GM10847 (cell line): ENCODE data around the gene TMEM212.

ENCODE experiments used
- POLR2A ChIP-seq: IDR thresholded peaks from 2 replicates; pipeline ENCODE4 v1.6.1; 2011; ENCODE audit not compliant: insufficient read length; ENCODE audit errors: extremely low read depth

TMEM212 gene

DNA sequence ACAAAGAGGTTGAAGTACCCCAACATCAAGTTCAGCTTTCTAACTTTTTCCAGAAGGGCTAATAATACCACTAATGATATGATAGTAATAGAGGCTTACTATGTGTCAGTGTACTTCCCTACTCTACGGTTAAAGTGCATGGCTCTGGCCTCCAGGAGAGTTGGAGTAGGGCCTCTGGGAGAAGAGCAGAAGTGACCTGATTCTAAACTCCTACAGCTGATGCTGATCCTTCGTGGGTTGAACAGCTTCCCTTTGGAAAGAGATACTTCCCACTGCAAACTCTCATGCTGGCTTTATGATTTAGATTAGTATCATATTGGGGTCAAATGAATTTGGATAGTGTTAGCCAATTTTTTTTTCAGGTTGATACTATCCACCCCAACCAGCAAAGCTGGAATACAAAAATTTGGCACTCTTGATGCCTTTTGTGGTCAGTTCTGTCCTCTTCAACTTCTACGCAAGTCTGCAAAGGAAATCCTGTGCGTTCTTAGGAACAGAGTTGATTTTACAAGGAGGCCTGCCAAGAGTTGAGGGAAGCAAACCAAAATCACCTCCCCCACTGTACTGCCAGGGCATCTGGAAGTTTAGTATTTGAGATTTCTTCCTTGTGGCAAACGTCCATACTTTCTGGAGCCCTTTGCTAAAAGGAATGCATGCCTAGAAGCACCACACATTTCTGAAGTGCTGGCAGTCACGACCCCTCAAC, 17.8 kb downstream of the TMEM212 start:
- no peak for TF ChIP-seq POLR2A

DNA sequence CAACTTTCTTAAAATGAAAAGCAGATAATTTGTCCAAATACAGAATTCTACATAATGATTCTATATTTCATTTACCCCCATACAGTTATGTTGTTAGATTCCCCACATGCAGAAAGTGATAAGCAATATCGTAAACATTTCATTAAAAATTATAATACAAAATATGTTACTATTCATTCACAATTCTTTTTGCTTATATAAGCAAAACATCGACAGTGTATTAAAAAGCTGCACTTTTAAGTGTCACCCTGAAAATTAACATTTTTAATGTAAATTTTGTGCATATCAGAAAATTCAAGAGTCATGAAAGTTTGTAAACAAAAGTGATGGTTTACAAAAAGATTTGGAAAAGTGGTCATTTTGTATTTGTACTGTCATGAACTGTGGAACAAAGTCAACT, 19.2 kb downstream of the TMEM212 start:
- TF ChIP-seq POLR2A: no peak

DNA sequence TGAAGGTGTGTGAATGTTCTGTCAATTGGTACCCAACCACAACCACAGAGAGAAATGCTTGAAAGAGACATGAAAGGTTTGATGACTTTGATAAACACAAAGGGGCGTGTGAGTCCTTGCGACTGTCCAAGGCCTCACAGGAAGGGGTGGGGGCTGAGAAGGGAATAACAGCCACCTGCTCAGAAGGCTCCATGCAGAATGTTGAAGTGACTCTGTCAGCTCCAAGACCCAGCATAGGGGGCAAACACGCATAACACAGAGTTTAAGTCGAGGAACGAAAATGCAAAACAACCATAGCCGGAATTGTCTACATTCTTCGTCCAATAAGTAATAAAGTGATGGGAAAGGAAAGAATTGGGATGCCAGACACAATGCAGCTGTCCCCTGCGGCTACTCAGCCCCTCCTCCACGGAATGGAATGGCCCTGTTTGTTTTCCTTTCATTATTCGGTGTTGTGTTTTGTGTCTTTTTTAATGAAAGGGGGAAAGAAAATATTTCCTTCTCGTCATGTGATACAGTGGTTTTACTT, 19.9 kb downstream of the TMEM212 start:
- no peak for TF ChIP-seq POLR2A

DNA sequence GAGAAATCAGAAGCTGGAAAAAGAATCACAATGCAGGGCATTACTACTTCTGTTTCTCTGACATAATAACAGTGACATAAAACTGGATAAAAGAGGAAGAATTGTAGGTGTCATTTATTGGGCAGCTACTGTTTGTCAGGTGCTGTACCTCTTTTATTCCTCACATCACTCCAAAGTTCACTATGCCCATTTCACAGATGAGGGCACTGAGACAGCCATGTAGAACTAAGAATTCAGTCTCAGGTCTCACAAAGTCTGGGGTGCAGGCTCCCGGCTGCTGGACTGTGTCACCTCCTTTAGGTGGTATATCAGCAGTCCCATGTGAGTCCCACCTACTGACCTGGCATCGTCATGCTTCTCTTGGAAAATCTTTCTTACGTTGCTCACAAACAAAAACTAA, 20.8 kb downstream of the TMEM212 start:
- TF ChIP-seq POLR2A: no peak

GRCh38 chr3:171865191-171865865, 22.2 kb downstream of the TMEM212 start:
- TF ChIP-seq POLR2A: no peak

- TF ChIP-seq POLR2A: no peak
These were observed 24.8 kb downstream of the TMEM212 start for GRCh38 chr3:171867981-171868380.

DNA sequence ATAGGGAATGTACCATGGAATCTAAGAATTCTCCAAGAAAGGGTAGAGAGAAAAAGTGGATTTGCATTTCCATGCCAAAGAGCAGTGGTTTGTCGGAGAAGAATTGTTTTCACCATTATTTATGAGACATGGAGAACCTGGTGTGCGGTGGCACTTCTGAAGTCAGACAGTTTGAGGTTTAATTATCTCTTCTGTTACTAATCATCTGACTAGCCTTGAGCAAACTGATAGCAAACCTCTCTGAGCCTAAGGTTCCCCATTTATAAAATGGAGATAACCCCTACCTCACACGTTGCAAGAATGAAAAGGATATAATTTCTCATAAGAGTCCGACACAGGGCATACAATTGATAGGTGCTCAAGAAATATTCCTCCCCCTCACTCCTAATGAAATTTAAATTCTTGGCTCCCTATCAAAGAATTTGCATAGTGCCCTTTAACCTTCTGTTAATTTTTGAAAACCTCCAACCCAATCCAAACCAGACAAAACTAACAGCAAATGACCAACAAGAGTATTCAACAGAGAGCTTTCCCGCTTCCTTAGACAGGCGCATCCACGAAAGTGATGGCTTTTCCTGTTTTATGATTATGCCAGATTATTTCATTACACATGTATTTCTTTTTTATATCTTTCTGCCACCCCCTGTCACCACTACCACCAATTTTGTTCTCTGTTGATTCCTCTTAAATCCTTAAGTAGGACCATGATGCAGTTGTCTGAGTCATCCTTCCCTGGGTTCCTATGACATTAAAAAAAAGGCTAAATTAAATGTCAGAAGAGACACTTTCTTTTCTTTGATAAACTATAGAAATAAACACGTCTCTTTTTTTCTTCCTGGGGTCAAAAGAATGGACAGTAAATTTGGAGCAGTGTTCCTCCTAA, 28.5 kb downstream of the TMEM212 start:
- TF ChIP-seq POLR2A: no peak

DNA sequence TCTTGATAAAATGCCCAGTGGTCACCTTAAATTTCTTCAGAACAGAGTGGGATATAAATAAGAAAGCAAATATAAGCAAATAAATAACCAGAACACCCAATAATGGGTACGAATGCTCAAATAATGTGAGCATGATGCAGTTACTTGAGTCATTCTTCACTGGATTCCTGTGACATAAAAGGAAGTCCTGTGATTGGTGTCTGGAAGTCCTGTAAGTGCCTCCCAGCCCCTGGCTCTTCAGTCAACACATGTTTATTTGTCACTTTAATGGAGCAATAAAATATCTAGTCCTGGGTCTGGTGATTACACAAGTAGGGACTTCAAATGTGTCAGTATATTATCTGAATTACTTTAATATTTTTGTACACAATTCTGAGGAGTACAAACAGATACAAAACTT, 30.4 kb downstream of the TMEM212 start:
- TF ChIP-seq POLR2A: no peak

DNA sequence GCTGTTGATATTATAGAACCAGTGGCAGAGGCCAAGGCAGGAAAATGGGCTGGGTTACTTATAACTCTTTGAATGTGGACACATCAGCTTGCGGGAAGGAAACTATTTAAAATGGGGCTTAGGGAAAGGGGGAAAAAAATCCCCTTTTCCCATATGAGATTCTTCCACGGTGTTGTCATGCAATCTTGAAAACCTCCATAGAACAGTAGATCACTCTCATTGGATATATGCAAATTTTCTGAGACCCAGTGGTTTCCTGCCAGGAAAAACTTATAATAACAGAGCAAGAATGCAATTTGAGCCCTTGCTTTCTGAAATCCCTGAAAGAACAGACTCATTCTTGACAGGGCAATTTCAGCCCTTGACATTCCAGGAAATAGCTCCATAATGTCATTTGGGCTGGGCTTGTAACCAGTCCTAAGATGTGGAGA, 31.1 kb downstream of the TMEM212 start:
- no peak for TF ChIP-seq POLR2A

GRCh38 chr3:171874879-171875278, 31.7 kb downstream of the TMEM212 start:
- TF ChIP-seq POLR2A: no peak

GRCh38 chr3:171875923-171876412, 32.8 kb downstream of the TMEM212 start:
- TF ChIP-seq POLR2A: no peak

DNA sequence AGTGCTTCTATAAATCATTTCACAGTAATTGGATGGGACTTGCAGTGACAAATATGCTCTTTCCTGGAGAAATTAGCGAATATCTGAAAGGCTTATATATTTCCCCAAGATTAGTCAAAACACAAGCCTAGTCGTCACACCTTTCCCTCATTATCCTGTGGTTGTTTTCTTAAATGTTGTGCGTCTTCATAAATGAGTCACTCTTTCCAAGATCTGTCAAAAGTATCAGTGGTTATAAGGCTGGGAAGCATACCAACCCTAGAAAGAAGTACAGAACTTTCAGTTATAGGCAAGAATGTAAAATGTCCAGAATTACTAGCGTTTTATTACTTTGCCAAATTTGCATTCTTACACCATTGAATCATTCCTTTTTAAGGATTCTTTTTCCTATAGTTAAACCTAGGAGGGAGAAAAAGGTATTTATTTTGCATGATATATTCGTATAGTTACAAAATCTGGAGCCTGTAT, 33.6 kb downstream of the TMEM212 start:
- TF ChIP-seq POLR2A: no peak

DNA sequence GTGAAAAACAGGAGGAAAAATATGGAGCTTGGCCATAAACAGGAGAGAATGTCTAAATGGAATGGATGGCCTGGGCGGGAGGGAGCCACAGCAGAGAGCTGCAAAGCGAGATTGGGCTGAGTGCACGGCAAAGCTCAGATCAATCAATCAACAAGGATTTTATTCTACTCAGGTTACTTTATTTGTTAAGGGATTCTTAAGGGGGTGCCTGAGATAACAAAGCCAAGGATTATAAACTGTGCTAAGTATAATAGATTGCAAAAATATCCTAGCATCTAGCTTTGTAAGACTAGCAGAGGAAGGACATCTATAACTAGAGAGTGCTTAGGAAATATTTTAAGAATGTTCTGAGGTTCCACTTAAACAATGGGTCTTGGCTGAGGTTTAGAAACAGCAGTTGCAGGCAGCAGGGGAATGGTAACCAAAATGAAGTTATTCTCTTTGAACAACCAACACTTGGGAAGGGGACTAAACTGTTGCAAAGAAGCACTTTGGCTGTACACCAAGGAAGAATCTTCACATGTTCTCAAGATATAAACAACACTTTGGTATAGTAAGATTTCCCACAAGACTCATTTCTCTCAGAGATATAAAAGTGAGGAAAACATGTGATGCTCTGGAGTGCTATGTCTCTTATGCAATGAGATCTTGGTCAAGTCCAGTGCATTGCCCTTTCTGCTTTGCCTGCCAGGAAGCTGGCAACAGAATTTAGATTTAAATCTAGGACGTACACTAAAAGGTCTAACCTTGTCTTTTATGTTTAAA, 35.5 kb downstream of the TMEM212 start:
- TF ChIP-seq POLR2A: no peak

GRCh38 chr3:171879472-171879871, 36.3 kb downstream of the TMEM212 start:
- TF ChIP-seq POLR2A: no peak
